ENCODE measurements around the gene DAPK1. TPM values are rescaled to one million over a fixed set of nuclear protein-coding genes. Genes with fewer than 3 reads are reported as not detected.

DAPK1 gene
- total RNA-seq, 2 donors from 2014 or later, result 39.1 to 40.6 TPM

- no peak overlapping the region for H3K27ac ChIP-seq
- no peak for DNase-seq (ENCODE audit: low spot score)
- no peaks in the 10 kb centered on the region for H3K9me3 ChIP-seq
- TF ChIP-seq CTCF (IDR thresholded peaks at IDR 0.05), result no peak
- peaks cover 12 to 16% of the 10 kb centered on the region in 2 donors for H3K4me1 ChIP-seq (ENCODE audit: control insufficient read depth in 1 of 2, low read depth in 2 of 2)
- H3K36me3 ChIP-seq, result no peaks in the 10 kb centered on the region
- H3K4me3 ChIP-seq, result no peak overlapping the region
- no peaks in the 10 kb centered on the region for H3K27me3 ChIP-seq (replicated peaks; ENCODE audit: insufficient read depth)
- no peak for ATAC-seq (ENCODE audit: insufficient number of reproducible peaks, low FRiP score, low read depth)
Measured at GRCh38 chr9:87718231-87718630, 220.6 kb downstream of the DAPK1 start.

GRCh38 chr9:87718852-87719612 lies 221.4 kb downstream of the DAPK1 start:
- Histone ChIP-seq H3K4me3 (no peak overlapping the region), H3K4me1 (ENCODE audit: control insufficient read depth in 1 of 2, low read depth in 2 of 2) (peaks cover 9 to 10% of the 10 kb centered on the region in 2 donors), H3K27ac (no peak overlapping the region), H3K27me3 (replicated peaks; ENCODE audit: insufficient read depth) (no peaks in the 10 kb centered on the region), H3K36me3 (no peaks in the 10 kb centered on the region), H3K9me3 (no peaks in the 10 kb centered on the region)
- no peak for TF ChIP-seq CTCF (IDR thresholded peaks at IDR 0.05)
- DNase-seq (ENCODE audit: low spot score) (no peak), ATAC-seq (ENCODE audit: insufficient number of reproducible peaks, low FRiP score, low read depth) (no peak)

- Histone ChIP-seq H3K36me3 (no peaks in the 10 kb centered on the region), H3K27me3 (replicated peaks; ENCODE audit: insufficient read depth) (no peaks in the 10 kb centered on the region), H3K4me3 (no peak overlapping the region), H3K27ac (no peak overlapping the region), H3K9me3 (no peaks in the 10 kb centered on the region), H3K4me1 (ENCODE audit: control insufficient read depth in 1 of 2, low read depth in 2 of 2) (peaks cover 0 to 2% of the 10 kb centered on the region in 2 donors)
- no peak for TF ChIP-seq CTCF (IDR thresholded peaks at IDR 0.05)
- DNase-seq (ENCODE audit: low spot score) (no peak), ATAC-seq (ENCODE audit: insufficient number of reproducible peaks, low FRiP score, low read depth) (no peak)
Measured at GRCh38 chr9:87720173-87720572, 222.5 kb downstream of the DAPK1 start.

- DNase-seq (ENCODE audit: low spot score), result no peak
- ATAC-seq (ENCODE audit: insufficient number of reproducible peaks, low FRiP score, low read depth), result no peak
- no peak overlapping the region for H3K4me3 ChIP-seq
- peaks cover 6 to 10% of the 10 kb centered on the region in 2 donors for H3K4me1 ChIP-seq (ENCODE audit: control insufficient read depth in 1 of 2, low read depth in 2 of 2)
- no peaks in the 10 kb centered on the region for H3K27me3 ChIP-seq (replicated peaks; ENCODE audit: insufficient read depth)
- no peaks in the 10 kb centered on the region for H3K36me3 ChIP-seq
- TF ChIP-seq CTCF (IDR thresholded peaks at IDR 0.05), result no peak
- H3K9me3 ChIP-seq, result no peaks in the 10 kb centered on the region
- H3K27ac ChIP-seq, result peak overlapping the region in 1 of 2 donors; percentile 15
Measured at GRCh38 chr9:87722393-87723088, 224.9 kb downstream of the DAPK1 start.

GRCh38 chr9:87725356-87725899 lies 227.8 kb downstream of the DAPK1 start:
- peaks cover 13 to 26% of the 10 kb centered on the region in 2 donors for H3K4me1 ChIP-seq (ENCODE audit: control insufficient read depth in 1 of 2, low read depth in 2 of 2)
- no peaks in the 10 kb centered on the region for H3K27me3 ChIP-seq (replicated peaks; ENCODE audit: insufficient read depth)
- DNase-seq (ENCODE audit: low spot score), result no peak
- peak; percentile 7 for ATAC-seq (ENCODE audit: insufficient number of reproducible peaks, low FRiP score, low read depth)
- no peak for TF ChIP-seq CTCF (IDR thresholded peaks at IDR 0.05)
- H3K9me3 ChIP-seq, result no peaks in the 10 kb centered on the region
- H3K27ac ChIP-seq, result peak overlapping the region; percentile 90 to 91
- H3K36me3 ChIP-seq, result peaks cover 13% of the 10 kb centered on the region
- H3K4me3 ChIP-seq, result peak overlapping the region; percentile 87
